ENCODE measurements around the gene ATP6V1B1.

- no peak for TF ChIP-seq FOXM1 (IDR thresholded peaks at IDR 0.05; ENCODE audit: borderline replicate concordance)
- TF ChIP-seq ELF4 (IDR thresholded peaks at IDR 0.05) = no peak
- TF ChIP-seq SUZ12 (IDR thresholded peaks at IDR 0.05) = no peak
- TF ChIP-seq CTBP1 (IDR thresholded peaks at IDR 0.05; ENCODE audit: borderline replicate concordance) = no peak
These were observed 12.8 kb downstream of the ATP6V1B1 start for GRCh38 chr2:70948337-70949003.

Data from HEK293T (cell line).